GM12892 (cell line): ENCODE results near the gene AFF3.
"Not testable (repeated sequence)": the region's sequence is repeated elsewhere in the genome, so short reads cannot be mapped to it uniquely, and the experiment has no call there.

ENCODE experiments used
- DNase-seq: peaks from one replicate; pipeline ENCODE4 v3.0.0; 2011; ENCODE audit not compliant: insufficient read length
- FAIRE-seq: peaks from 2 replicates; lab custom pipeline; 2011; peaks lifted over from hg19 to GRCh38; lab: Jason Lieb, UNC
- POLR2A ChIP-seq: IDR thresholded peaks from 2 replicates; pipeline ENCODE4 v1.6.1; 2011; ENCODE audit warnings: low read depth, low read length, control low read depth
- POLR2AphosphoS5 ChIP-seq: IDR thresholded peaks from 2 replicates; pipeline ENCODE4 v1.6.1; 2011; ENCODE audit warnings: low read depth, low read length, control low read depth
- TAF1 ChIP-seq: IDR thresholded peaks from 2 replicates; pipeline ENCODE4 v1.6.1; 2011; ENCODE audit warnings: low read depth, mild to moderate bottlenecking, control low read depth, low read length, borderline replicate concordance

Gene AFF3

GRCh38 chr2:99678625-99679024 is 463.8 kb downstream of the AFF3 start:
- TF ChIP-seq TAF1 (no peak), POLR2A (no peak), POLR2AphosphoS5 (no peak)
- FAIRE-seq (no peak), DNase-seq (no peak)

DNA sequence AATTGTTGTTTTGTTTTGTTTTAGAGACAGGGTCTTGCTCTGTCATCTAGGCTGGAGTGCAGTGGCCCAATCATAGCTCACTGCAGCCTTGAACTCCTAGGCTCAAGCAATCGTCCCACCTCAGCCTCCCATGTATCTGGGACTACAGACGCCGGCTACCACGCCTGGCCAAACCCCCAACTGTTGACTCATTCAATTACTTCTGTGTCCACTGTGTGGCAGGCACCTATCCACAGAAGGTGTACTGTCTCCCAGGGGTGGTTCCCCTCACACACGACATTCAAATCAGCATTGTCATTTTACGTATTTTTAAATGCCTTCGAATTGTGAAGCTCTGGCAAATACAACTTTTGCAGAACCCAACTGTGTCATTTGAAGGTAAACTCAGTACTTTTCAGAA is 464.6 kb downstream of the AFF3 start:
- TF ChIP-seq POLR2A (no peak), TAF1 (no peak), POLR2AphosphoS5 (no peak)
- FAIRE-seq (no peak), DNase-seq (no peak)

DNA sequence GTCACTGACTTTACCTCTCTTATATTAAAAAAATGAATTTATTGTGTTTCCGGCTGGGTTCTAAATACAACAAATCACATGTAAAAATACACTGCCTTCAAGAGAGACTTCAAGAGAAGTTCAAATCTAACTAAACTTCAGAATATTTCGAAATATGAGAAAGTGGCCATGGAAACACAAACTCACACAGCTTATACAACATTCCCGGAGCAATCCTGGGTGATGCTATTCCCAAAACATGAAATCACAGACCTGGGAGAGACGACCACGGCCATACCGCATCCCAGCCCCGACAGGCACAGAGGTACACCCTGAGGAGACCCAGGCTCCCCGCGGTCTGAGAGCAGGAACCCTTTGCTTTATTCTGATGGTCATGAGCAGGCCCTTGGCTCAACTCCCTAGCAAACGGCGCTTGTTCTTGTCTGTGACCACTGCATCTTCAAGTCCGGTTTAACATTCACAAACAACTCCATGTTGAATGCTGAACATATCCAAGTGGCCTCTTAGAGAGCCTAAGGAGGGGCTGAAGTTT is 467.2 kb downstream of the AFF3 start:
- TF ChIP-seq POLR2A (no peak), POLR2AphosphoS5 (no peak), TAF1 (no peak)
- no peak for DNase-seq
- FAIRE-seq: no peak

DNA sequence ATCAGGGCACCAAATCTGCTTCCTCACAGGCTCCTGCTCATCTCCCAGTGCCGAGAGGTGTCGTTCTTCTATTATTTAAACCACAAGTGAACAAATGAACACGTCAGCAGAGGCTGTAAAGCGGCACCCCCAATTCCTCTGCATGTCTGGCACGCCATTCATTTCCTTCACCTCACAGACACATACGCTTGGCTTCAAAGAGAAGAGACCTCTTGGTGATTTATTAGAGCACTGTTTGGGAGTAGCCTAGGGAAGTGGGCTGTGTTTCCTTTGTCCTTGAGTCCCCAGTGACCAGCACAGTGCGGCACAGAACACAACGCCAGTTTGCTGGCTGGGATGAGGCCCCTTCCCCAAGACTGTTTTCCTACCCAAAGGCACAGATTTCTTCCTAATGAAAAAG is 468.3 kb downstream of the AFF3 start:
- FAIRE-seq: no peak
- TF ChIP-seq TAF1 (no peak), POLR2AphosphoS5 (no peak), POLR2A (no peak)
- no peak for DNase-seq

- TF ChIP-seq TAF1 (no peak), POLR2AphosphoS5 (no peak), POLR2A (no peak)
- no peak for FAIRE-seq
- DNase-seq: no peak
These were observed 469.5 kb downstream of the AFF3 start for GRCh38 chr2:99672766-99673350.

GRCh38 chr2:99670768-99671734 is 471.3 kb downstream of the AFF3 start:
- no peak for FAIRE-seq
- TF ChIP-seq POLR2AphosphoS5 (no peak), POLR2A (no peak), TAF1 (no peak)
- DNase-seq: no peak

DNA sequence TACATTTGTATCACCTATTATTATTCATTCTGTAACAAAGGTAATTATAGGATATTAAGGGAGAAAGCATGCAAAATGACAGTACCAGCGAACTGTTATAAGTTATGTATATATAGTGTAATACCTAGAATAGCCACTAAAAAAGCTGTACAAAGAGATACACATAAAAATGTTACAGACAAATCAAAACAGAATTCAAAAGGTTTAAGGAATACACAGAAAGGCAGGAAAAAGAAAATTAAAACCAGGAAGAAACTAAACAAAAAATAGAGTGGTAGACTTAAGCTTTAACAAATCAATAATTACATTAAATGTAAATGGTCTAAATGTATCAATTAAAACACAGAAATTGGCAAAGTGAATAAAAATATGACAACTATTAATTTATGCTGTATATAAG is 476.1 kb downstream of the AFF3 start:
- FAIRE-seq (no peak), DNase-seq (no peak)
- TF ChIP-seq POLR2AphosphoS5 (no peak), TAF1 (no peak), POLR2A (no peak)

- no peak for FAIRE-seq
- TF ChIP-seq POLR2A (no peak), POLR2AphosphoS5 (no peak), TAF1 (no peak)
- DNase-seq: no peak
These were observed 478.7 kb downstream of the AFF3 start for GRCh38 chr2:99663641-99664040.

DNA sequence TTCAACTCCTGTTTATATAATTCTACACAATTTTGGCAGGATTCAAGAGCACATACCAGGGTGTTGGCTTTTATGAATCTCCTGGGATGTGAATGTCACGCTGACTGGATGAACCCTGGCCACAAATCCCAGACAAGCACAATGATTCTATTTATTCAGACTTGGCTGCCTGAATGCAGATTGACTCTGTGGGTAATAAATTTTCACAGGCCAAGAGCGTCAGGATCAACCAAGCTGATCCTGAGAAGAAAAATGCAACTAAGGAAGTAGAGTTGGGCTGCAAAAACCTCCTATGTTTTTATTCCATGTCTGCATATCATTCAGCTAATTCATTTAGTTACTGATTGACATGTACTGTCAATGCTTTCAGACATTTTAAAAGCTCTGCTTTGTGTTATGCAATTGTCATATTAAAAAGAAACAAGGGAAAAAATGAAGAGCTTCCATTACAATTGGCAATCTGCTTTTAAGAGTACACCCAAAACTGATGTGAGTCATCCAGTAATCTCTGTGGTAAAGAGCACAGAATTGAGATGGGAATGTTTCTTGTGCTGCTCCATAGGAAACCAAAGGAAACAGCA is 479.5 kb downstream of the AFF3 start:
- DNase-seq (no peak), FAIRE-seq (no peak)
- no peak for TF ChIP-seq TAF1

DNA sequence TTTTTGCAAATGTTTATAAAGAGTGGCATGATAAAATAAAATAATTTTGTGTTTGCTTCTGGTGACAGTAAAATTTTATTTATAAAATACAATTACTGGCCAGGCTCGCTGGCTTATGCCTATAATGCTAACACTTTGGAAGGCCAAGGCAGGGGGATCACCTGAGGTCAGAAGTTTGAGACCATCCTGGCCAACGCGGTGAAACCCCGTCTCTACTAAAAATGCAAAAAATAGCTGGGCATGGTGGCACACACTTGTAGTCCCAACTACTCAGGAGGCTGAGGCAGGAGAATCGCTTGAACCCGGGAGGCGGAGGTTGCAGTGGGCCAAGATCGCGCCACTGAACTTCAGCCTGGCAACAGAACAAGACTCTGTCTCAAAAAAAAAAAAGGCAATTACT is 480.6 kb downstream of the AFF3 start:
- not testable (repeated sequence) for DNase-seq, FAIRE-seq

GRCh38 chr2:99660616-99661406 is 481.6 kb downstream of the AFF3 start:
- TF ChIP-seq POLR2AphosphoS5 (no peak), POLR2A (no peak), TAF1 (no peak)
- DNase-seq (no peak), FAIRE-seq (no peak)
